Peyer's patch (tissue), 4 donors: ENCODE data around the gene RTTN. TPM values are rescaled to one million over a fixed set of nuclear protein-coding genes. Genes with fewer than 3 reads are reported as not detected.

ENCODE experiments used
- DNase-seq, 3 donors: peaks; one replicate each; pipeline ENCODE4 v3.0.0-alpha.2; 2017 to 2019
- H3K27ac ChIP-seq, 4 donors: fragments of 200-600 bp; sonication (generic); one replicate each; pipeline ENCODE4 v1.5.1; 2016 to 2019
- H3K27me3 ChIP-seq, 2 donors: fragments of 200-600 bp; sonication (generic); one replicate each; pipeline ENCODE4 v1.5.1; 2019
- H3K36me3 ChIP-seq, 3 donors: fragments of 200-600 bp; sonication (generic); one replicate each; pipeline ENCODE4 v1.5.1; 2016 to 2019
- H3K4me1 ChIP-seq, 4 donors: fragments of 200-600 bp; sonication (generic); one replicate each; pipeline ENCODE4 v1.5.1; 2016 to 2019
- H3K4me3 ChIP-seq, 4 donors: fragments of 200-600 bp; sonication (generic); 1 replicate in 3 of 4; 2 replicates in 1 of 4; pipeline ENCODE4 v1.5.1; 2016 to 2019; ENCODE audit warnings: mild to moderate bottlenecking in 1 of 4
- H3K9me3 ChIP-seq, 4 donors: fragments of 200-600 bp; sonication (generic); one replicate each; pipeline ENCODE4 v1.5.1; 2016 to 2019; ENCODE audit warnings: mild to moderate bottlenecking in 1 of 4
- POLR2A ChIP-seq, 2 donors: fragments of 450-650 bp; IDR thresholded peaks; one replicate each; pipeline ENCODE4 v1.5.1; 2017; ENCODE audit warnings: antibody characterized with exemption in 2 of 2, mild to moderate bottlenecking in 2 of 2, moderate library complexity in 2 of 2
- total RNA-seq, 4 donors: library from RNA; depleted of rRNA; stranded (reverse); fragments of >200 nt; gene quantifications; one replicate each; pipeline ENCODE4 v1.1.0, GENCODE V29; 2016
- TF ChIP-seq, protein P1 (sequence below), 6 experiments: fragments of 450-650 bp in 4 of 6; fragments of 200-600 bp in 2 of 6; sonication (generic) in 1 of 6; IDR thresholded peaks; one replicate each; pipeline ENCODE4 v1.5.1; 2017 to 2019; ENCODE audit warnings: antibody characterized with exemption in 6 of 6, mild to moderate bottlenecking in 3 of 6, moderate library complexity in 1 of 6

RTTN gene
- total RNA-seq, 4 donors from 2014 or later: 15.3 to 28.1 (median 22.2) TPM

DNA sequence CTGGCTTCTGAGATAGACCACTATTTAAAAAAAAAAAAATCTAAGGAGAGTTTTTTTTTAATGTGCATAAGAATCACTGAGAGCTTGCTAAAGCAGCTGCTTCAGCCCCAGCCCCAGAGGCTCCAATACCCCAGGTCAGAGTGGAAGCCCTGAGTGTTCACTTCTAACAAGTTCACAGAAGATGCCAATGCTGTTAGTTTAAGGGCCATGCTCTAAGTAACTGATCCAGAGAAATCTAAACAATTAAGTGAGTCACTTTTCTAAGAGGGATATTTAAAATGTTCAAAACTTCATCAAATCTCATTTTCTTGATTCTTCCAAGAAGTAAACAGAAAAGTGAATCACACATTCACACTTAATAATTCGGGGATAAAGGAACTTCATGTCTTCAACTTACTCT, 131.4 kb downstream of the RTTN start:
- TF ChIP-seq, protein P1, sequence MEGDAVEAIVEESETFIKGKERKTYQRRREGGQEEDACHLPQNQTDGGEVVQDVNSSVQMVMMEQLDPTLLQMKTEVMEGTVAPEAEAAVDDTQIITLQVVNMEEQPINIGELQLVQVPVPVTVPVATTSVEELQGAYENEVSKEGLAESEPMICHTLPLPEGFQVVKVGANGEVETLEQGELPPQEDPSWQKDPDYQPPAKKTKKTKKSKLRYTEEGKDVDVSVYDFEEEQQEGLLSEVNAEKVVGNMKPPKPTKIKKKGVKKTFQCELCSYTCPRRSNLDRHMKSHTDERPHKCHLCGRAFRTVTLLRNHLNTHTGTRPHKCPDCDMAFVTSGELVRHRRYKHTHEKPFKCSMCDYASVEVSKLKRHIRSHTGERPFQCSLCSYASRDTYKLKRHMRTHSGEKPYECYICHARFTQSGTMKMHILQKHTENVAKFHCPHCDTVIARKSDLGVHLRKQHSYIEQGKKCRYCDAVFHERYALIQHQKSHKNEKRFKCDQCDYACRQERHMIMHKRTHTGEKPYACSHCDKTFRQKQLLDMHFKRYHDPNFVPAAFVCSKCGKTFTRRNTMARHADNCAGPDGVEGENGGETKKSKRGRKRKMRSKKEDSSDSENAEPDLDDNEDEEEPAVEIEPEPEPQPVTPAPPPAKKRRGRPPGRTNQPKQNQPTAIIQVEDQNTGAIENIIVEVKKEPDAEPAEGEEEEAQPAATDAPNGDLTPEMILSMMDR (IDR thresholded peaks at IDR 0.05): no peak
- TF ChIP-seq POLR2A (IDR thresholded peaks at IDR 0.05): no peak
- Histone ChIP-seq H3K27ac (no peak overlapping the region), H3K36me3 (no peaks in the 10 kb centered on the region), H3K9me3 (no peaks in the 10 kb centered on the region), H3K4me1 (no peaks in the 10 kb centered on the region), H3K27me3 (no peaks in the 10 kb centered on the region), H3K4me3 (no peak overlapping the region)
- no peak for DNase-seq

DNA sequence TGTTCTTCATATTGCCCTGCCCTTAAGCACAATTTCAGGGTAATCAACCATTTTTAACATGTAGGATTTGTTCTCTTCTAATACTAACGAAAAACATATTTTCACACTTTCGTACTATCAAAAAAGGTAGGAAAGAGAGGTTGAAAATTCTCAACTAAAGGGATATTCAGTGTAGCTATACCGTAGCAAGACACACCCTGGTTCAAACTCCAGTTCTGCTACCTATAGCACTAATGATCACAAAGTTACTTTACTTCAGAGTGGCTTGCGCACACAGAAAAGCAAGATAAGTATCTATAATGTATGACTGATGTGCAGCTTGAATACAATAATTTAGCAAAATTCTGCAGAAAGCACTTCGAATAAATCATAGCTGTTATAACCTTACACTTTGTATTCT, 132.1 kb downstream of the RTTN start:
- H3K27ac ChIP-seq: no peak overlapping the region
- H3K36me3 ChIP-seq: no peaks in the 10 kb centered on the region
- no peaks in the 10 kb centered on the region for H3K9me3 ChIP-seq
- no peak for TF ChIP-seq POLR2A (IDR thresholded peaks at IDR 0.05)
- TF ChIP-seq, protein P1 (IDR thresholded peaks at IDR 0.05): no peak
- no peak overlapping the region for H3K4me3 ChIP-seq
- no peaks in the 10 kb centered on the region for H3K4me1 ChIP-seq
- no peak for DNase-seq
- no peaks in the 10 kb centered on the region for H3K27me3 ChIP-seq

DNA sequence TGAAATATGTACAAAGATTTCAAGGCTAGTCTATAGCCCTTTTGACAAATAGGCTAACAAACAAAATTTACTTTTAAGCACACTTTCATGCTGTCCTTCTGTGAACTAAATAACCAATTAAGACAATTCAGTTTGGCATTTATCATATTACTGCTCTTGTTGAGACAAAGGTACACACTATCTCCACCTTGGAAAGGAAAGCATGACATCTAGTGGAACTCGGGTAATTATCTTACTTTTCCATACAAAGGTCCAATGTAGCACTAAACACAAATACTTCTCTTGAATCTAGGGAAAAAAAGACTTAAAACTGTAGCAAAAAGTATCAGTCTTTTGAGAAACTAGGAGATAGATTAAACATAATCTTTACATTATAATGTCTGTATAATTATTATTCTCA, 132.8 kb downstream of the RTTN start:
- TF ChIP-seq, protein P1 (IDR thresholded peaks at IDR 0.05): peak in 3 of 6 experiments; percentile 21 to 33 (median 29)
- TF ChIP-seq POLR2A (IDR thresholded peaks at IDR 0.05): no peak
- Histone ChIP-seq H3K36me3 (no peaks in the 10 kb centered on the region), H3K9me3 (no peaks in the 10 kb centered on the region), H3K27ac (no peak overlapping the region), H3K4me3 (no peak overlapping the region), H3K27me3 (no peaks in the 10 kb centered on the region), H3K4me1 (no peaks in the 10 kb centered on the region)
- no peak for DNase-seq

DNA sequence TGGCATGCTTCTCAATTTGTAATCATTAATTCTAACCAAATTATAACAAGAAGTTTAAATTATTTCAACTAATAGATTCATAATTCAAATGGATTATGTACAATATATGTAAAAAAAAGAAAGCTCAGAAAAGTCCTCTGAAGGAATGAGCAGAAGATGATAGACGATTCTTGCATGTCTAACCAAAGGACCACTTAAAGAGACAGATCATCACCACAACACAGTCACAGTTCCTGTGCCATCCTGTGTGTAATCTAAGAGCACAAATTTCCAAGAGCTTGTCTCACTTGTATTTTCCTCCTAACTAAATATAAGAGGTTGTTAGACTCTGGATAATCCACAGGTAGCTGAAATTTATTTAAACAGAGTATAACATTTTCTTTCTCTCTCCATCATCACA, 135.5 kb downstream of the RTTN start:
- H3K4me3 ChIP-seq: no peak overlapping the region
- H3K36me3 ChIP-seq: no peaks in the 10 kb centered on the region
- H3K4me1 ChIP-seq: no peaks in the 10 kb centered on the region
- H3K9me3 ChIP-seq: no peaks in the 10 kb centered on the region
- H3K27me3 ChIP-seq: no peaks in the 10 kb centered on the region
- H3K27ac ChIP-seq: no peak overlapping the region
- DNase-seq: no peak
- TF ChIP-seq POLR2A (IDR thresholded peaks at IDR 0.05): no peak
- TF ChIP-seq, protein P1 (IDR thresholded peaks at IDR 0.05): no peak

DNA sequence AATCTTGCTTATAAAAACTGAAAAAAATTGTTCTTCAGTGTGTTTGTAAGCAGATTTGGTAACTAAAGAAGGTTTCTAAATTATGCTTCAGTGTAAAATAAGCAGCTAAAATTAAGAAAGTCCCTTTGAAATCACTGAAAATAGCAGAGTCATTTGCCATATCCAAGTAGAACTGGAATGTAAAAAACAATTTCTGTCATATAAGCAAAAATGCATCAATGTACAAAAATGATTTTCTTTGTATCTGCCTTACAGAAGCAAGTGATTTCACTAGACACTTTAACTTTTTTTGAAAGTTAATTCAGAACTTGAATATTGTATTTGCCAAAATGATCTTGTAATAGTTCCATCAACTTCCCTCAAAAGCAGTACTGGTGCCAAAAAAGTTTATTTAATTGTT, 136.1 kb downstream of the RTTN start:
- no peak overlapping the region for H3K27ac ChIP-seq
- H3K9me3 ChIP-seq: no peaks in the 10 kb centered on the region
- H3K27me3 ChIP-seq: no peaks in the 10 kb centered on the region
- H3K36me3 ChIP-seq: no peaks in the 10 kb centered on the region
- DNase-seq: no peak
- TF ChIP-seq POLR2A (IDR thresholded peaks at IDR 0.05): no peak
- TF ChIP-seq, protein P1 (IDR thresholded peaks at IDR 0.05): no peak
- no peak overlapping the region for H3K4me3 ChIP-seq
- no peaks in the 10 kb centered on the region for H3K4me1 ChIP-seq

DNA sequence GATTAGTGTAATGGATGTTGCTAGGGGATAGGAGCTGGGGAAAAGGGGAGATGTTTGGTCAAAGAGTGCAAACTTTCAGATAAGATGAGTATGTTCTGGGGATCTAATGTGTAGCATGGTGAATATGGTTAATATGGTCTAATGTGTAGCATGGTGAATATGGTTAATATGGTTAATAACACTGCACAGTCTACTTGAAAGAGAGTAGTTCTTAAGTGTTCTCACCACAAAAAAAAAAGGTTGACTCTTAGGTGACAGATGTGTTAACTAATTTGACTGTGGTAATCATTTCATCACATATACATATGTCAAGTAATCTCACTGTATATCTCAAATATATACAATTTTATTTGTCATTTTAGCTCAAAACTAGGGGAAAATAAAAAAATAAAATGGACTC, 136.5 kb downstream of the RTTN start:
- H3K27ac ChIP-seq: no peak overlapping the region
- no peaks in the 10 kb centered on the region for H3K4me1 ChIP-seq
- H3K27me3 ChIP-seq: no peaks in the 10 kb centered on the region
- DNase-seq: no peak
- no peak overlapping the region for H3K4me3 ChIP-seq
- no peaks in the 10 kb centered on the region for H3K36me3 ChIP-seq
- TF ChIP-seq, protein P1 (IDR thresholded peaks at IDR 0.05): no peak
- no peak for TF ChIP-seq POLR2A (IDR thresholded peaks at IDR 0.05)
- no peaks in the 10 kb centered on the region for H3K9me3 ChIP-seq
